ENCODE results near the gene SCN5A. TPM values are rescaled to one million over a fixed set of nuclear protein-coding genes. Genes with fewer than 3 reads are reported as not detected.

SCN5A gene
- polyA plus RNA-seq, 1 donor from 2014 or later, result not detected

DNA sequence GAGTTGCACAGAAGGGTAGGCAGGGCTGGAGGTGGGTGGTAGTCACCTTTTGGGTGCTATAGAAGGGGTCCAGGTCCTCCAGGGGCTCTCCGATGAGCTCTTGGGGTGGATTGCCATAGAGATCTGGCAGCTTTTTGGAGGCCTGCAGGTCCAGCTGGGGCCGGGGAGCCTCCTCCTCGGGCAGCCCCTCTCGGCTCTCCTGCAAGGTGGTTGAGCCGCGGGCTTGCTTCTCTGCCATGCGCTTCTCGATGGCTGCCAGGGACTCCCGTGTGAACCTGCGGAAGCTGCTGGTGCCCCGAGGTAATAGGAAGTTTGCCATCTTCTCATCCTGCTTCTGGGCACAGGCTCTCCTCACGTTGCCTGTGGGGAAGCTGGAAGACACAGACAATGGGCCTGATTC, 16.5 kb downstream of the SCN5A start:
- Histone ChIP-seq H3K4me2 (ENCODE audit: low read length) (no peak overlapping the region), H3F3A (ENCODE audit: insufficient read depth, low read length, poor library complexity, severe bottlenecking) (no peaks in the 10 kb centered on the region), H3K27me3 (ENCODE audit: insufficient read depth, low read depth, low read length) (no peaks in the 10 kb centered on the region), H3K4me3 (ENCODE audit: low read length) (no peak overlapping the region), H4K20me1 (ENCODE audit: insufficient read depth) (no peaks in the 10 kb centered on the region), H3K27ac (ENCODE audit: low read length) (no peak overlapping the region), H2AFZ (ENCODE audit: low read depth, low read length) (no peak overlapping the region), H3K9ac (ENCODE audit: low read length) (no peak overlapping the region), H3K9me3 (ENCODE audit: low read length) (no peaks in the 10 kb centered on the region), H3K36me3 (ENCODE audit: insufficient read depth, low read length) (no peaks in the 10 kb centered on the region), H3K9me2 (ENCODE audit: insufficient read depth, low read length) (no peaks in the 10 kb centered on the region), H3K79me2 (replicated peaks; ENCODE audit: insufficient read depth, low read length) (no peaks in the 10 kb centered on the region)
- TF ChIP-seq EZH2 (IDR thresholded peaks at IDR 0.05; ENCODE audit: borderline replicate concordance, insufficient read depth, low read length, poor library complexity, severe bottlenecking), result no peak

DNA sequence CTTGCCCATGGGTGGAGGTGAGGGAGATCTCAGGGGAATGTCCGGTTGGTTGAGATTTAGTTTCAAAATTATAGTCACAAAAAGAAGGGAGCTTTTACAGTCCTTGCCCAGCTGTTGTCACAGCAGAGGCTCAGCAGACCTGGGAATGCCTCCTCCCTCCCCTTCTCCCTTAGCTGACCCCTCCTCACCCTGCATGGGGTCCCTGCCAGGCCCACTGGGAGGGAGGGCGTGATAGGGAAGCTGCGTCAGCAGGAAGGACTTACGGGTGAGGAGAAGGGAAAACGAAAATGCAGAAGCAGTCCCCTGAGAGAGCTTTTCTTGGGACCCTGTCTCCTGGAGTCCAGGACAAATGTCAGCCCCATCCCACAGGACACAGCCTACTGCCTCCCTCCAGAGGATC, 18.9 kb downstream of the SCN5A start:
- TF ChIP-seq REST (IDR thresholded peaks at IDR 0.05; ENCODE audit: borderline replicate concordance), result no peak
- TF ChIP-seq EZH2 (IDR thresholded peaks at IDR 0.05; ENCODE audit: borderline replicate concordance, insufficient read depth, low read length, poor library complexity, severe bottlenecking), result no peak
- TF ChIP-seq TAF1 (IDR thresholded peaks at IDR 0.05; ENCODE audit: low read depth), result no peak
- no peak for TF ChIP-seq POLR2AphosphoS5 (IDR thresholded peaks at IDR 0.05)
- no peak for TF ChIP-seq EP300 (conservative IDR thresholded peaks at IDR 0.05; ENCODE audit: poor library complexity, severe bottlenecking)
- no peak for TF ChIP-seq MXI1 (conservative IDR thresholded peaks at IDR 0.05; ENCODE audit: poor library complexity, severe bottlenecking)
- TF ChIP-seq SMC3 (conservative IDR thresholded peaks at IDR 0.05; ENCODE audit: poor library complexity), result no peak
- TF ChIP-seq CTCF (IDR thresholded peaks at IDR 0.05; ENCODE audit: poor library complexity, severe bottlenecking), result no peak
- no peak for TF ChIP-seq RAD21 (conservative IDR thresholded peaks at IDR 0.05)
- H3K4me2 ChIP-seq (ENCODE audit: low read length), result no peak overlapping the region

DNA sequence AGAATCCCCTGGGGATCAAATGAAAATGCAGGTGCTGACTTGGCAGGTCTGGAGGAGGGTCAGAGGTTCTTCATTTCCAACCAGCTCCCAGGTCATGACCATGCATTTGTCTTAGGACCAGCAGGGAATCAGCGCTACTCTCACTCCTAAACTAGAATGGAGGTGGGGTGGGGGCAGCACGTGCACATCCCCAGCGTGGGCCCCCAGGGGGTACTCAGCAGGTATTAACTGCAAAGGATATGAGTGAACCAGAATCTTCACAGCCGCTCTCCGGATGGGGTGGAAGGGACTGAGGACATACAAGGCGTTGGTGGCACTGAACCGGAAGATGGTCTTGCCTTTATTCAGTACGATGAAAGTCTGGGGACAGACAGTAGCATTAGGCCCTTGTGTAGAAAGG, 19.4 kb downstream of the SCN5A start:
- Histone ChIP-seq H3K4me3 (ENCODE audit: low read length) (no peak overlapping the region), H2AFZ (ENCODE audit: low read depth, low read length) (no peak overlapping the region), H3K9me3 (ENCODE audit: low read length) (no peaks in the 10 kb centered on the region), H3K27ac (ENCODE audit: low read length) (no peak overlapping the region), H3K79me2 (replicated peaks; ENCODE audit: insufficient read depth, low read length) (no peaks in the 10 kb centered on the region), H3K36me3 (ENCODE audit: insufficient read depth, low read length) (no peaks in the 10 kb centered on the region), H3K9ac (ENCODE audit: low read length) (no peak overlapping the region), H3K4me2 (ENCODE audit: low read length) (no peak overlapping the region), H3K9me2 (ENCODE audit: insufficient read depth, low read length) (no peaks in the 10 kb centered on the region), H4K20me1 (ENCODE audit: insufficient read depth) (no peaks in the 10 kb centered on the region), H3F3A (ENCODE audit: insufficient read depth, low read length, poor library complexity, severe bottlenecking) (no peaks in the 10 kb centered on the region), H3K27me3 (ENCODE audit: insufficient read depth, low read depth, low read length) (no peaks in the 10 kb centered on the region)
- TF ChIP-seq POLR2AphosphoS5 (IDR thresholded peaks at IDR 0.05), result no peak
- no peak for TF ChIP-seq TAF1 (IDR thresholded peaks at IDR 0.05; ENCODE audit: low read depth)
- TF ChIP-seq SMC3 (conservative IDR thresholded peaks at IDR 0.05; ENCODE audit: poor library complexity), result no peak
- no peak for TF ChIP-seq EP300 (conservative IDR thresholded peaks at IDR 0.05; ENCODE audit: poor library complexity, severe bottlenecking)
- TF ChIP-seq REST (IDR thresholded peaks at IDR 0.05; ENCODE audit: borderline replicate concordance), result no peak
- TF ChIP-seq CTCF (IDR thresholded peaks at IDR 0.05; ENCODE audit: poor library complexity, severe bottlenecking), result no peak
- TF ChIP-seq EZH2 (IDR thresholded peaks at IDR 0.05; ENCODE audit: borderline replicate concordance, insufficient read depth, low read length, poor library complexity, severe bottlenecking), result no peak
- TF ChIP-seq MXI1 (conservative IDR thresholded peaks at IDR 0.05; ENCODE audit: poor library complexity, severe bottlenecking), result no peak
- no peak for TF ChIP-seq RAD21 (conservative IDR thresholded peaks at IDR 0.05)

More for the DNA sequence above, 18.9 kb downstream of the SCN5A start:
- Histone ChIP-seq H3K27me3 (ENCODE audit: insufficient read depth, low read depth, low read length) (no peaks in the 10 kb centered on the region), H3K79me2 (replicated peaks; ENCODE audit: insufficient read depth, low read length) (no peaks in the 10 kb centered on the region), H2AFZ (ENCODE audit: low read depth, low read length) (no peak overlapping the region), H3K4me3 (ENCODE audit: low read length) (no peak overlapping the region), H3K27ac (ENCODE audit: low read length) (no peak overlapping the region), H3K9me3 (ENCODE audit: low read length) (no peaks in the 10 kb centered on the region), H3F3A (ENCODE audit: insufficient read depth, low read length, poor library complexity, severe bottlenecking) (no peaks in the 10 kb centered on the region), H3K36me3 (ENCODE audit: insufficient read depth, low read length) (no peaks in the 10 kb centered on the region), H3K9ac (ENCODE audit: low read length) (no peak overlapping the region), H3K9me2 (ENCODE audit: insufficient read depth, low read length) (no peaks in the 10 kb centered on the region), H4K20me1 (ENCODE audit: insufficient read depth) (no peaks in the 10 kb centered on the region)

All from neural cell (in vitro differentiated cells).